HepG2 (cell line): ENCODE results near the gene MTHFD2. TPM values are rescaled to one million over a fixed set of nuclear protein-coding genes. Genes with fewer than 3 reads are reported as not detected.

ENCODE experiments used
- CBX1 ChIP-seq: IDR thresholded peaks from one replicate; pipeline ENCODE4 v1.6.1; 2016; ENCODE audit warnings: antibody characterized with exemption, low read depth
- CENPX ChIP-seq: sonication (generic); formaldehyde crosslinking; IDR thresholded peaks from 2 replicates; pipeline ENCODE4 v1.9.0; 2021; ENCODE audit warnings: mild to moderate bottlenecking, missing genetic modification reagents, moderate library complexity
- E2F2 ChIP-seq: sonication (generic); formaldehyde crosslinking; IDR thresholded peaks from 2 replicates; pipeline ENCODE4 v1.4.0; 2020; ENCODE audit warnings: missing genetic modification reagents, borderline replicate concordance
- FIP1L1 ChIP-seq: fragments of 200-400 bp; formaldehyde crosslinking; IDR thresholded peaks from 2 replicates; pipeline ENCODE4 v1.6.1; 2018; ENCODE audit warnings: low read depth, mild to moderate bottlenecking, low read length, moderate library complexity, borderline replicate concordance; ENCODE audit not compliant: insufficient read depth
- NCOR1 ChIP-seq: fragments of 200-600 bp; sonication (generic); IDR thresholded peaks from 2 replicates; pipeline ENCODE4 v1.7.0; 2017; ENCODE audit warnings: antibody characterized with exemption, low read length, borderline replicate concordance
- REST ChIP-seq, 2 experiments: IDR thresholded peaks; 2 replicates each; pipeline ENCODE4 v1.6.1; 2011 to 2012; ENCODE audit warnings: low read length in 2 of 2, borderline replicate concordance in 1 of 2, low read depth in 1 of 2, mild to moderate bottlenecking in 1 of 2, moderate library complexity in 1 of 2
- SKI ChIP-seq: fragments of 450-650 bp; IDR thresholded peaks from one replicate; pipeline ENCODE4 v1.6.1; 2018; ENCODE audit warnings: mild to moderate bottlenecking; ENCODE audit not compliant: partially characterized antibody
- ZBTB20 ChIP-seq: sonication (generic); formaldehyde crosslinking; IDR thresholded peaks from 2 replicates; pipeline ENCODE4 v1.8.1; 2023; ENCODE audit warnings: missing genetic modification reagents, low read depth, mild to moderate bottlenecking, borderline replicate concordance
- ZNF546 ChIP-seq: sonication (generic); formaldehyde crosslinking; conservative IDR thresholded peaks from 2 replicates; pipeline ENCODE4 v1.8.1; 2023; ENCODE audit warnings: mild to moderate bottlenecking, missing genetic modification reagents
- ZNF646 ChIP-seq: sonication (generic); formaldehyde crosslinking; IDR thresholded peaks from 2 replicates; pipeline ENCODE4 v1.9.0; 2021; ENCODE audit warnings: mild to moderate bottlenecking, missing genetic modification reagents
- ZNF737 ChIP-seq: sonication (generic); formaldehyde crosslinking; IDR thresholded peaks from 2 replicates; pipeline ENCODE4 v1.5.0; 2020; ENCODE audit warnings: missing genetic modification reagents, mild to moderate bottlenecking, borderline replicate concordance
- polyA plus RNA-seq, 8 experiments: library from polyadenylated mRNA; depleted of rRNA in 3 of 8; stranded (reverse) in 7 of 8; unstranded in 1 of 8; fragments of >200 nt; fragmentation: Illumina TruSeq in 4 of 8; extraction: Trizol in 4 of 8; gene quantifications; 2 replicates each; pipeline versions ENCODE4 v1.2.1 to v1.2.3, GENCODE V29; 2011 to 2016; ENCODE audit warnings: low read depth in 4 of 8, missing spikeins in 1 of 8, mixed read lengths in 1 of 8; ENCODE audit not compliant: insufficient read depth in 1 of 8
- total RNA-seq, 5 experiments: library from RNA; depleted of rRNA; stranded (reverse); fragments of >200 nt; fragmentation: Illumina TruSeq; extraction: Trizol; gene quantifications; 2 replicates each; pipeline ENCODE4 v1.2.3, GENCODE V29; 2016; ENCODE audit warnings: low read depth in 1 of 5
- TF ChIP-seq, protein P1 (sequence below): sonication (generic); formaldehyde crosslinking; IDR thresholded peaks from 2 replicates; pipeline ENCODE4 v1.8.1; 2023; ENCODE audit warnings: missing genetic modification reagents, inconsistent platforms, borderline replicate concordance
- TF ChIP-seq, protein P2 (sequence below): sonication (generic); formaldehyde crosslinking; IDR thresholded peaks from 2 replicates; pipeline ENCODE4 v1.8.1; 2023; ENCODE audit warnings: mild to moderate bottlenecking, inconsistent platforms, moderate library complexity, missing genetic modification reagents, borderline replicate concordance

The MTHFD2 gene
- total and polyA plus RNA-seq, 2 of the 13 experiments (the other 11 are each of a cell fraction or from before 2014, with no cell fraction given): 188 to 269 TPM

- TF ChIP-seq ZNF646 (CRISPR knock-in tag): no peak
- TF ChIP-seq ZNF546 (CRISPR knock-in tag): no peak
- TF ChIP-seq FIP1L1: no peak
- peak in 1 of 2 experiments; percentile 72; a peak in 2 of 4 replicates for TF ChIP-seq REST (IDR thresholded peaks at IDR 0.05; ENCODE audit: borderline replicate concordance in 1 of 2, low read depth in 1 of 2, low read length in 2 of 2)
- TF ChIP-seq, protein P1, sequence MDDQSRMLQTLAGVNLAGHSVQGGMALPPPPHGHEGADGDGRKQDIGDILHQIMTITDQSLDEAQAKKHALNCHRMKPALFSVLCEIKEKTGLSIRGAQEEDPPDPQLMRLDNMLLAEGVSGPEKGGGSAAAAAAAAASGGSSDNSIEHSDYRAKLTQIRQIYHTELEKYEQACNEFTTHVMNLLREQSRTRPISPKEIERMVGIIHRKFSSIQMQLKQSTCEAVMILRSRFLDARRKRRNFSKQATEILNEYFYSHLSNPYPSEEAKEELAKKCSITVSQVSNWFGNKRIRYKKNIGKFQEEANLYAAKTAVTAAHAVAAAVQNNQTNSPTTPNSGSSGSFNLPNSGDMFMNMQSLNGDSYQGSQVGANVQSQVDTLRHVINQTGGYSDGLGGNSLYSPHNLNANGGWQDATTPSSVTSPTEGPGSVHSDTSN: no peak
- TF ChIP-seq, protein P2, sequence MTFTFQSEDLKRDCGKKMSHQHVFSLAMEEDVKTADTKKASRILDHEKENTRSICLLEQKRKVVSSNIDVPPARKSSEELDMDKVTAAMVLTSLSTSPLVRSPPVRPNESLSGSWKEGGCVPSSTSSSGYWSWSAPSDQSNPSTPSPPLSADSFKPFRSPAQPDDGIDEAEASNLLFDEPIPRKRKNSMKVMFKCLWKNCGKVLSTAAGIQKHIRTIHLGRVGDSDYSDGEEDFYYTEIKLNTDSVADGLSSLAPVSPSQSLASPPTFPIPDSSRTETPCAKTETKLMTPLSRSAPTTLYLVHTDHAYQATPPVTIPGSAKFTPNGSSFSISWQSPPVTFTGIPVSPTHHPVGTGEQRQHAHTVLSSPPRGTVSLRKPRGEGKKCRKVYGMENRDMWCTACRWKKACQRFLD (CRISPR knock-in tag): no peak
- TF ChIP-seq SKI: no peak
- peak; percentile 32; the same call in 1 of the 2 replicates for TF ChIP-seq NCOR1
- peak; percentile 21 for TF ChIP-seq CBX1
- no peak for TF ChIP-seq ZBTB20 (CRISPR knock-in tag)
- no peak for TF ChIP-seq CENPX (CRISPR knock-in tag)
- no peak for TF ChIP-seq ZNF737 (CRISPR knock-in tag)
- TF ChIP-seq E2F2: no peak
These were observed 19.2 kb upstream of the MTHFD2 start (continued) for GRCh38 chr2:74179063-74179865.
